Trophoblast cell (in vitro differentiated cells and primary cell): ENCODE results near the gene RACK1.

Source experiments
- DNase-seq, 2 donors: peaks; one replicate each; pipeline ENCODE4 v3.0.0-alpha.2; 2016
- H2AFZ ChIP-seq: 2 replicates; pipeline ENCODE4 v1.6.1; 2013; ENCODE audit warnings: low read length, moderate library complexity, mild to moderate bottlenecking; ENCODE audit not compliant: insufficient read depth, poor library complexity
- H2AK5ac ChIP-seq: 2 replicates; pipeline ENCODE4 v1.6.1; 2013; ENCODE audit warnings: mild to moderate bottlenecking, low read length
- H2BK120ac ChIP-seq: 2 replicates; pipeline ENCODE4 v1.6.1; 2013; ENCODE audit warnings: low read length, mild to moderate bottlenecking, moderate library complexity; ENCODE audit not compliant: insufficient read depth, poor library complexity
- H2BK12ac ChIP-seq: 2 replicates; pipeline ENCODE4 v1.6.1; 2013; ENCODE audit warnings: mild to moderate bottlenecking, low read length, moderate library complexity
- H2BK5ac ChIP-seq: 2 replicates; pipeline ENCODE4 v1.6.1; 2013; ENCODE audit warnings: low read length, low read depth, moderate library complexity, mild to moderate bottlenecking; ENCODE audit not compliant: poor library complexity
- H3K14ac ChIP-seq: 2 replicates; pipeline ENCODE4 v1.6.1; 2013; ENCODE audit warnings: mild to moderate bottlenecking, low read length
- H3K18ac ChIP-seq: 2 replicates; pipeline ENCODE4 v1.6.1; 2013; ENCODE audit warnings: mild to moderate bottlenecking, low read length
- H3K23ac ChIP-seq: 2 replicates; pipeline ENCODE4 v1.6.1; 2013; ENCODE audit warnings: low read length
- H3K27ac ChIP-seq: 2 replicates; pipeline ENCODE4 v1.5.1; 2013; ENCODE audit warnings: low read depth, mild to moderate bottlenecking, inconsistent platforms, low read length, moderate library complexity
- H3K27me3 ChIP-seq: 2 replicates; pipeline ENCODE4 v1.6.1; 2013; ENCODE audit warnings: inconsistent platforms, mild to moderate bottlenecking, low read length, moderate library complexity; ENCODE audit not compliant: insufficient read depth
- H3K36me3 ChIP-seq, 2 experiments: 1 replicate in 1 of 2; 2 replicates in 1 of 2; pipeline ENCODE4 v1.6.1; 2013; ENCODE audit warnings: low read length in 2 of 2, mild to moderate bottlenecking in 2 of 2, moderate library complexity in 1 of 2; ENCODE audit not compliant: insufficient read depth in 2 of 2, control insufficient read depth in 1 of 2
- H3K4ac ChIP-seq: 2 replicates; pipeline ENCODE4 v1.6.1; 2013; ENCODE audit warnings: low read depth, mild to moderate bottlenecking, low read length, moderate library complexity
- H3K4me1 ChIP-seq, 2 experiments: 1 replicate in 1 of 2; 2 replicates in 1 of 2; pipeline ENCODE4 v1.6.1; 2013; ENCODE audit warnings: low read length in 2 of 2, mild to moderate bottlenecking in 2 of 2, moderate library complexity in 1 of 2; ENCODE audit not compliant: insufficient read depth in 2 of 2, control insufficient read depth in 1 of 2
- H3K4me2 ChIP-seq: 2 replicates; pipeline ENCODE4 v1.6.1; 2013; ENCODE audit warnings: inconsistent platforms, mild to moderate bottlenecking, low read length, moderate library complexity
- H3K4me3 ChIP-seq: 2 replicates; pipeline ENCODE4 v1.5.1; 2013; ENCODE audit warnings: mild to moderate bottlenecking, low read depth, low read length, inconsistent platforms
- H3K79me1 ChIP-seq: one replicate; pipeline ENCODE4 v1.6.1; 2013; ENCODE audit warnings: low read length
- H3K79me2 ChIP-seq: 2 replicates; pipeline ENCODE4 v1.6.1; 2013; ENCODE audit warnings: low read length, mild to moderate bottlenecking; ENCODE audit not compliant: control insufficient read depth, insufficient read depth, poor library complexity
- H3K9ac ChIP-seq: 2 replicates; pipeline ENCODE4 v1.6.1; 2013; ENCODE audit warnings: mild to moderate bottlenecking, low read length
- H3K9me3 ChIP-seq: 2 replicates; pipeline ENCODE4 v1.6.1; 2013; ENCODE audit warnings: low read depth, mild to moderate bottlenecking, control low read depth, inconsistent platforms, low read length; ENCODE audit not compliant: insufficient read depth
- H4K12ac ChIP-seq: 2 replicates; pipeline ENCODE4 v1.6.1; 2013; ENCODE audit warnings: low read depth, mild to moderate bottlenecking, low read length, moderate library complexity
- H4K8ac ChIP-seq: 2 replicates; pipeline ENCODE4 v1.6.1; 2013; ENCODE audit warnings: low read depth, mild to moderate bottlenecking, low read length, moderate library complexity
- H4K91ac ChIP-seq: one replicate; pipeline ENCODE4 v1.6.1; 2013; ENCODE audit warnings: low read depth, mild to moderate bottlenecking, low read length, moderate library complexity
- WGBS: extraction: QIAGEN DNeasy Blood & Tissue Kit; methylation state at CpG from one replicate; pipeline ENCODE4 v1.1.7; 2013; ENCODE audit warnings: missing lambda C conversion rate; ENCODE audit not compliant: insufficient read length, insufficient coverage; ENCODE audit errors: extremely low coverage; 5-methylcytosine and 5-hydroxymethylcytosine counted together

RACK1 gene

GRCh38 chr5:181230551-181230950 lies 13.2 kb downstream of the RACK1 start:
- Histone ChIP-seq H3K23ac (no peak overlapping the region), H2BK12ac (no peak overlapping the region), H3K36me3 (peaks cover 36 to 57% of the 10 kb centered on the region in 2 experiments), H3K27ac (no peak overlapping the region), H3K9ac (no peak overlapping the region), H2BK5ac (no peak overlapping the region), H3K18ac (no peak overlapping the region), H3K79me2 (no peaks in the 10 kb centered on the region), H3K9me3 (no peaks in the 10 kb centered on the region), H3K27me3 (no peaks in the 10 kb centered on the region), H3K79me1 (no peaks in the 10 kb centered on the region), H3K4me2 (no peak overlapping the region), H3K4me3 (no peak overlapping the region), H2AFZ (no peak overlapping the region), H2AK5ac (no peak overlapping the region), H4K8ac (no peak overlapping the region), H3K4me1 (no peaks in the 10 kb centered on the region), H3K4ac (no peak overlapping the region), H4K91ac (no peak overlapping the region), H4K12ac (no peak overlapping the region), H3K14ac (no peak overlapping the region), H2BK120ac (no peak overlapping the region)
- no CpG with 5 or more reads among the region's 6 CpGs for WGBS
- DNase-seq, result no peak

- Histone ChIP-seq H2BK5ac (no peak overlapping the region), H2BK12ac (no peak overlapping the region), H3K4ac (no peak overlapping the region), H3K4me3 (no peak overlapping the region), H2AFZ (no peak overlapping the region), H3K36me3 (peaks cover 33 to 55% of the 10 kb centered on the region in 2 experiments), H3K27me3 (no peaks in the 10 kb centered on the region), H3K79me2 (no peaks in the 10 kb centered on the region), H3K4me1 (no peaks in the 10 kb centered on the region), H3K23ac (no peak overlapping the region), H4K91ac (no peak overlapping the region), H4K8ac (no peak overlapping the region), H2BK120ac (no peak overlapping the region), H4K12ac (no peak overlapping the region), H3K14ac (no peak overlapping the region), H3K79me1 (no peaks in the 10 kb centered on the region), H3K18ac (no peak overlapping the region), H3K9ac (no peak overlapping the region), H3K9me3 (no peaks in the 10 kb centered on the region), H3K27ac (no peak overlapping the region), H2AK5ac (no peak overlapping the region), H3K4me2 (no peak overlapping the region)
- WGBS, result no CpG with 5 or more reads among the region's 13 CpGs
- DNase-seq, result no peak
These were observed 13.7 kb downstream of the RACK1 start for GRCh38 chr5:181229996-181230395.

- Histone ChIP-seq H2BK5ac (no peak overlapping the region), H3K4me2 (peak overlapping the region; percentile 82), H2BK12ac (no peak overlapping the region), H3K4ac (peak overlapping the region; percentile 0), H3K18ac (peak overlapping the region; percentile 5), H4K8ac (peak overlapping the region; percentile 84), H3K27me3 (no peaks in the 10 kb centered on the region), H3K79me2 (peaks cover 4% of the 10 kb centered on the region), H3K14ac (peak overlapping the region; percentile 32), H3K79me1 (peaks cover 8% of the 10 kb centered on the region), H4K12ac (peak overlapping the region; percentile 9), H3K23ac (no peak overlapping the region), H2BK120ac (peak overlapping the region; percentile 0), H3K9ac (peak overlapping the region; percentile 23), H3K4me1 (peaks cover 10 to 12% of the 10 kb centered on the region in 2 experiments), H3K9me3 (peaks cover under 1% of the 10 kb centered on the region), H2AK5ac (peak overlapping the region; percentile 0), H3K27ac (no peak overlapping the region), H4K91ac (peak overlapping the region; percentile 77), H3K36me3 (peaks cover 1 to 13% of the 10 kb centered on the region in 2 experiments), H3K4me3 (peak overlapping the region; percentile 85), H2AFZ (peak overlapping the region; percentile 1)
- WGBS, result no CpG with 5 or more reads among the region's 22 CpGs
- no peak for DNase-seq
These were observed 19.1 kb downstream of the RACK1 start for GRCh38 chr5:181224390-181225229.

GRCh38 chr5:181223729-181224389 lies 19.8 kb downstream of the RACK1 start:
- no peaks in the 10 kb centered on the region for H3K27me3 ChIP-seq

More at GRCh38 chr5:181223729-181224389, 19.8 kb downstream of the RACK1 start:
- H3K79me2 ChIP-seq, result peaks cover 4% of the 10 kb centered on the region
- H3K14ac ChIP-seq, result peak overlapping the region; percentile 32
- peak overlapping the region; percentile 63 for H3K27ac ChIP-seq
- no peak overlapping the region for H2BK12ac ChIP-seq
- H3K18ac ChIP-seq, result peak overlapping the region; percentile 5
- WGBS, result no CpG with 5 or more reads among the region's 31 CpGs
- H4K12ac ChIP-seq, result peak overlapping the region; percentile 68
- peak overlapping the region; percentile 84 for H3K9ac ChIP-seq
- H3K79me1 ChIP-seq, result peaks cover 8% of the 10 kb centered on the region
- peaks cover 10 to 12% of the 10 kb centered on the region in 2 experiments for H3K4me1 ChIP-seq
- peak overlapping the region; percentile 77 for H4K91ac ChIP-seq
- H2AFZ ChIP-seq, result peak overlapping the region; percentile 1
- peak overlapping the region; percentile 44 for H2BK120ac ChIP-seq
- H4K8ac ChIP-seq, result peak overlapping the region; percentile 84
- peak in 1 of 2 donors; percentile 14 for DNase-seq
- H2AK5ac ChIP-seq, result peak overlapping the region; percentile 0
- H3K4me3 ChIP-seq, result peak overlapping the region; percentile 85
- peak overlapping the region; percentile 0 for H3K4ac ChIP-seq
- peak overlapping the region; percentile 82 for H3K4me2 ChIP-seq
- peak overlapping the region; percentile 50 for H2BK5ac ChIP-seq
- peaks cover 2% of the 10 kb centered on the region for H3K9me3 ChIP-seq
- peaks cover 1 to 10% of the 10 kb centered on the region in 2 experiments for H3K36me3 ChIP-seq
- no peak overlapping the region for H3K23ac ChIP-seq
